Measurements from ENCODE around the gene MCM5. TPM values are rescaled to one million over a fixed set of nuclear protein-coding genes. Genes with fewer than 3 reads are reported as not detected.

MCM5 gene
- total and polyA plus RNA-seq, 2 of the 13 experiments (the other 11 are each of a cell fraction or from before 2014, with no cell fraction given): 40.2 to 93.5 TPM

GRCh38 chr22:35421121-35421520 is 21.2 kb downstream of the MCM5 start:
- Histone ChIP-seq H3K9ac (ENCODE audit: insufficient read depth, low read depth, low read length) (no peak overlapping the region), H3K79me2 (ENCODE audit: insufficient read depth, low read length) (no peaks in the 10 kb centered on the region), H4K20me1 (ENCODE audit: insufficient read depth, low read length) (no peaks in the 10 kb centered on the region), H3K27ac (ENCODE audit: extremely low read length, insufficient read depth, low read length) (no peak overlapping the region), H3K4me1 (ENCODE audit: insufficient read depth, low read length) (no peaks in the 10 kb centered on the region), H3K9me3 (ENCODE audit: low read length) (no peaks in the 10 kb centered on the region), H3K27me3 (ENCODE audit: control insufficient read depth in 1 of 2, insufficient read depth in 2 of 2, low read length in 2 of 2) (no peaks in the 10 kb centered on the region), H3K36me3 (replicated peaks in 1 of 2; ENCODE audit: control insufficient read depth in 1 of 2, insufficient read depth in 2 of 2, low read length in 2 of 2) (peaks cover 29 to 91% of the 10 kb centered on the region in 2 experiments), H3K4me3 (replicated peaks in 1 of 3; ENCODE audit: insufficient read depth in 1 of 3, low read depth in 2 of 3, low read length in 3 of 3) (no peak overlapping the region), H3K4me2 (ENCODE audit: low read depth, low read length) (no peak overlapping the region), H2AFZ (ENCODE audit: low read length) (no peak overlapping the region)
- POLR2A ChIA-PET: no interaction called here
- FAIRE-seq (no peak), ATAC-seq (no peak), DNase-seq (ENCODE audit: low spot score) (no peak)
- WGBS (ENCODE audit: low lambda C conversion rate): 91% methylated on average over 5 of the region's 12 CpGs
- TF ChIP-seq ZBTB33 (CRISPR knock-in tag; IDR thresholded peaks at IDR 0.05) (peak; percentile 83), ZKSCAN1 (IDR thresholded peaks at IDR 0.05; ENCODE audit: low read length) (no peak), FOXC1 (CRISPR knock-in tag; IDR thresholded peaks at IDR 0.05; ENCODE audit: borderline replicate concordance) (no peak), AGO2 (optimal IDR thresholded peaks at IDR 0.05; ENCODE audit: low read depth, low read length) (peak; percentile 38), ELF4 (CRISPR knock-in tag; IDR thresholded peaks at IDR 0.05; ENCODE audit: borderline replicate concordance) (no peak)
- intact Hi-C loops (cut with micrococcal nuclease; ENCODE audit: unreplicated experiment) (no loop called here), in situ Hi-C loops (cut with HindIII; ENCODE audit: extremely low pct_ligation_motif_present, low pct_unique_long_range_greater_than_20kb) (no loop called here)
- no TSS peak for BruUV-seq (replicated peaks)
- CTCF ChIA-PET (ENCODE audit: low intra/inter-chr PET ratio, low total read pairs): no interaction called here

GRCh38 chr22:35422145-35422544 is 22.2 kb downstream of the MCM5 start:
- FAIRE-seq (no peak), ATAC-seq (no peak), DNase-seq (ENCODE audit: low spot score) (no peak)
- Histone ChIP-seq H3K4me1 (ENCODE audit: insufficient read depth, low read length) (no peaks in the 10 kb centered on the region), H2AFZ (ENCODE audit: low read length) (no peak overlapping the region), H3K36me3 (replicated peaks in 1 of 2; ENCODE audit: control insufficient read depth in 1 of 2, insufficient read depth in 2 of 2, low read length in 2 of 2) (peaks cover 27 to 86% of the 10 kb centered on the region in 2 experiments), H3K79me2 (ENCODE audit: insufficient read depth, low read length) (no peaks in the 10 kb centered on the region), H4K20me1 (ENCODE audit: insufficient read depth, low read length) (no peaks in the 10 kb centered on the region), H3K4me3 (replicated peaks in 1 of 3; ENCODE audit: insufficient read depth in 1 of 3, low read depth in 2 of 3, low read length in 3 of 3) (no peak overlapping the region), H3K9me3 (ENCODE audit: low read length) (no peaks in the 10 kb centered on the region), H3K27me3 (ENCODE audit: control insufficient read depth in 1 of 2, insufficient read depth in 2 of 2, low read length in 2 of 2) (no peaks in the 10 kb centered on the region), H3K9ac (ENCODE audit: insufficient read depth, low read depth, low read length) (no peak overlapping the region), H3K27ac (ENCODE audit: extremely low read length, insufficient read depth, low read length) (no peak overlapping the region), H3K4me2 (ENCODE audit: low read depth, low read length) (no peak overlapping the region)
- no TSS peak for BruUV-seq (replicated peaks)
- CTCF ChIA-PET (ENCODE audit: low intra/inter-chr PET ratio, low total read pairs): no interaction called here
- 95% methylated on average over 4 of the region's 4 CpGs for WGBS (ENCODE audit: low lambda C conversion rate)
- POLR2A ChIA-PET: no interaction called here
- in situ Hi-C loops (cut with HindIII; ENCODE audit: extremely low pct_ligation_motif_present, low pct_unique_long_range_greater_than_20kb): no loop called here
- intact Hi-C loops (cut with micrococcal nuclease; ENCODE audit: unreplicated experiment): no loop called here
- TF ChIP-seq MAZ (IDR thresholded peaks at IDR 0.05; ENCODE audit: borderline replicate concordance, low read depth, low read length): no peak
- no peak for TF ChIP-seq MAZ (CRISPR knock-in tag; IDR thresholded peaks at IDR 0.05; ENCODE audit: low read depth)
- TF ChIP-seq FOXC1 (CRISPR knock-in tag; IDR thresholded peaks at IDR 0.05; ENCODE audit: borderline replicate concordance): no peak
- no peak for TF ChIP-seq SNAPC4 (CRISPR knock-in tag; IDR thresholded peaks at IDR 0.05)
- no peak for TF ChIP-seq HHEX (CRISPR knock-in tag; IDR thresholded peaks at IDR 0.05)
- TF ChIP-seq HDAC2 (CRISPR knock-in tag; IDR thresholded peaks at IDR 0.05): no peak
- no peak for TF ChIP-seq RFX5 (IDR thresholded peaks at IDR 0.05; ENCODE audit: low read depth, low read length)
- no peak for TF ChIP-seq ZNF446 (CRISPR knock-in tag; IDR thresholded peaks at IDR 0.05)

Measured in HepG2 (cell line).